ENCODE data around the gene COMMD4. TPM values are rescaled to one million over a fixed set of nuclear protein-coding genes. Genes with fewer than 3 reads are reported as not detected.

The COMMD4 gene
- total and polyA plus RNA-seq, 3 experiments from 2014 or later, result 47.8 to 110 (median 102) TPM

GRCh38 chr15:75367006-75367405, 31.1 kb downstream of the COMMD4 start:
- no peak for DNase-seq
- Mint-ChIP-seq H3K27ac (peak overlapping the region; percentile 93 to 99 (median 96)), H3K36me3 (peaks cover 4 to 64% (median 4%) of the 10 kb centered on the region in 3 donors), H3K27me3 (no peaks in the 10 kb centered on the region), H3K4me3 (peak overlapping the region; percentile 83 to 97 (median 91)), H3K4me1 (peaks cover 24 to 28% (median 25%) of the 10 kb centered on the region in 3 donors), H3K9me3 (no peaks in the 10 kb centered on the region)
- Histone ChIP-seq H3K27me3 (ENCODE audit: insufficient read depth, low read length, poor library complexity, severe bottlenecking) (no peaks in the 10 kb centered on the region), H3K4me1 (ENCODE audit: insufficient read depth, low read length) (peaks cover 16% of the 10 kb centered on the region), H3K9me3 (ENCODE audit: low read length) (no peaks in the 10 kb centered on the region), H3K4me3 (ENCODE audit: low read length) (no peak overlapping the region), H3K36me3 (ENCODE audit: insufficient read depth, low read length) (peaks cover 44% of the 10 kb centered on the region), H3K27ac (ENCODE audit: low read depth, low read length) (peak overlapping the region; percentile 97)
- POLR2A ChIA-PET, result interaction anchor here (2.2 to 4.5 kb wide), 4 partner anchors 13 to 273 kb away, joined by 9 to 106 read pairs (median 46); partner anchors contain the start of genes IMP3, NEIL1 and SIN3A
- CTCF ChIA-PET, result interaction anchor here (0.9 to 4.5 kb wide), 17 partner anchors 9 to 317 kb away, joined by 3 to 52 read pairs (median 7); partner anchors contain the start of genes IMP3, NEIL1, SIN3A and SNX33

GRCh38 chr15:75367406-75367912, 31.6 kb downstream of the COMMD4 start:
- peak overlapping the region; percentile 88 for H3K4me3 ChIP-seq (ENCODE audit: low read length)
- Mint-ChIP-seq H3K9me3 (no peaks in the 10 kb centered on the region), H3K4me1 (peaks cover 24 to 28% (median 25%) of the 10 kb centered on the region in 3 donors), H3K36me3 (peaks cover 4 to 65% (median 4%) of the 10 kb centered on the region in 3 donors), H3K4me3 (peak overlapping the region; percentile 88 to 97 (median 92)), H3K27me3 (no peaks in the 10 kb centered on the region), H3K27ac (peak overlapping the region; percentile 93 to 99 (median 96))
- CTCF ChIA-PET, result interaction anchor here (0.8 to 4.5 kb wide), 29 partner anchors 9 to 434 kb away, joined by 3 to 52 read pairs (median 6); partner anchors contain the start of genes COMMD4, IMP3, NEIL1 and SIN3A
- no peaks in the 10 kb centered on the region for H3K9me3 ChIP-seq (ENCODE audit: low read length)
- POLR2A ChIA-PET, result interaction anchor here (0.8 to 4.5 kb wide), 8 partner anchors 13 to 476 kb away, joined by 3 to 106 read pairs (median 15); partner anchors contain the start of genes IMP3, NEIL1, PTPN9 and SIN3A
- peak overlapping the region; percentile 97 for H3K27ac ChIP-seq (ENCODE audit: low read depth, low read length)
- H3K27me3 ChIP-seq (ENCODE audit: insufficient read depth, low read length, poor library complexity, severe bottlenecking), result no peaks in the 10 kb centered on the region
- DNase-seq, result no peak
- peaks cover 46% of the 10 kb centered on the region for H3K36me3 ChIP-seq (ENCODE audit: insufficient read depth, low read length)
- peaks cover 16% of the 10 kb centered on the region for H3K4me1 ChIP-seq (ENCODE audit: insufficient read depth, low read length)

- Mint-ChIP-seq H3K36me3 (peaks cover 4 to 64% (median 6%) of the 10 kb centered on the region in 3 donors), H3K27ac (peak within 1 kb of the TSS; percentile 94 to 99 (median 96)), H3K27me3 (no peaks in the 10 kb centered on the region), H3K9me3 (no peaks in the 10 kb centered on the region), H3K4me1 (peaks cover 24 to 28% (median 25%) of the 10 kb centered on the region in 3 donors), H3K4me3 (peak within 1 kb of the TSS; percentile 88 to 97 (median 92))
- H3K4me1 ChIP-seq (ENCODE audit: insufficient read depth, low read length), result peaks cover 16% of the 10 kb centered on the region
- ChIA-PET CTCF (interaction anchor here (0.8 to 4.5 kb wide), 32 partner anchors 8 to 433 kb away, joined by 3 to 52 read pairs (median 5); partner anchors contain the start of genes COMMD4, IMP3, NEIL1 and SIN3A), POLR2A (interaction anchor here (0.6 to 4.5 kb wide), 11 partner anchors 10 to 475 kb away, joined by 3 to 106 read pairs (median 9); partner anchors contain the start of genes IMP3, NEIL1, PTPN9 and SIN3A)
- no peaks in the 10 kb centered on the region for H3K27me3 ChIP-seq (ENCODE audit: insufficient read depth, low read length, poor library complexity, severe bottlenecking)
- peak within 1 kb of the TSS; percentile 88 for H3K4me3 ChIP-seq (ENCODE audit: low read length)
- no peaks in the 10 kb centered on the region for H3K9me3 ChIP-seq (ENCODE audit: low read length)
- peak within 1 kb of the TSS; percentile 97 for H3K27ac ChIP-seq (ENCODE audit: low read depth, low read length)
- H3K36me3 ChIP-seq (ENCODE audit: insufficient read depth, low read length), result peaks cover 51% of the 10 kb centered on the region
- peak; percentile 85 to 94 (median 87) for DNase-seq
Observed at GRCh38 chr15:75367913-75368688, 32.2 kb downstream of the COMMD4 start, which contains the start of gene MAN2C1. Gene MAN2C1, minus strand, starts transcription at chr15:75368607. Its CDS starts 24 bp downstream, at chr15:75368583.

- Mint-ChIP-seq H3K36me3 (peaks cover 4 to 65% (median 6%) of the 10 kb centered on the region in 3 donors), H3K9me3 (no peaks in the 10 kb centered on the region), H3K27me3 (no peaks in the 10 kb centered on the region), H3K4me3 (peak overlapping the region; percentile 88 to 97 (median 92)), H3K4me1 (peaks cover 25 to 28% (median 25%) of the 10 kb centered on the region in 3 donors), H3K27ac (peak overlapping the region; percentile 94 to 99 (median 96))
- peak overlapping the region; percentile 97 for H3K27ac ChIP-seq (ENCODE audit: low read depth, low read length)
- peak overlapping the region; percentile 88 for H3K4me3 ChIP-seq (ENCODE audit: low read length)
- H3K9me3 ChIP-seq (ENCODE audit: low read length), result no peaks in the 10 kb centered on the region
- POLR2A ChIA-PET, result interaction anchor here (0.6 to 4.5 kb wide), 10 partner anchors 10 to 279 kb away, joined by 3 to 106 read pairs (median 11); partner anchors contain the start of genes IMP3, NEIL1, PTPN9 and SIN3A
- H3K27me3 ChIP-seq (ENCODE audit: insufficient read depth, low read length, poor library complexity, severe bottlenecking), result no peaks in the 10 kb centered on the region
- no peak for DNase-seq
- H3K36me3 ChIP-seq (ENCODE audit: insufficient read depth, low read length), result peaks cover 54% of the 10 kb centered on the region
- CTCF ChIA-PET, result interaction anchor here (0.9 to 4.5 kb wide), 21 partner anchors 11 to 433 kb away, joined by 3 to 52 read pairs (median 6); partner anchors contain the start of genes IMP3, NEIL1, SIN3A and SNUPN
- H3K4me1 ChIP-seq (ENCODE audit: insufficient read depth, low read length), result peaks cover 16% of the 10 kb centered on the region
Observed at GRCh38 chr15:75368689-75369239, 32.9 kb downstream of the COMMD4 start.

GRCh38 chr15:75369897-75370581, 34.2 kb downstream of the COMMD4 start:
- H3K36me3 ChIP-seq (ENCODE audit: insufficient read depth, low read length), result peaks cover 53% of the 10 kb centered on the region
- ChIA-PET CTCF (interaction anchor here (3.4 to 4.5 kb wide), 2 partner anchors 84 to 271 kb away, joined by 39 to 52 read pairs; partner anchors contain the start of genes IMP3 and SIN3A), POLR2A (interaction anchor here (1.4 to 4.5 kb wide), 4 partner anchors 21 to 270 kb away, joined by 3 to 106 read pairs (median 46); partner anchors contain the start of genes IMP3, NEIL1 and SIN3A)
- peaks cover 16% of the 10 kb centered on the region for H3K4me1 ChIP-seq (ENCODE audit: insufficient read depth, low read length)
- no peak overlapping the region for H3K4me3 ChIP-seq (ENCODE audit: low read length)
- H3K27me3 ChIP-seq (ENCODE audit: insufficient read depth, low read length, poor library complexity, severe bottlenecking), result no peaks in the 10 kb centered on the region
- Mint-ChIP-seq H3K27me3 (no peaks in the 10 kb centered on the region), H3K9me3 (no peaks in the 10 kb centered on the region), H3K27ac (peak overlapping the region in 7 of 8 donors; percentile 94 to 99 (median 95)), H3K4me3 (peak overlapping the region in 6 of 7 donors; percentile 88 to 97 (median 92)), H3K36me3 (peaks cover under 1 to 67% (median 10%) of the 10 kb centered on the region in 3 donors), H3K4me1 (peaks cover 23 to 35% (median 25%) of the 10 kb centered on the region in 3 donors)
- no peaks in the 10 kb centered on the region for H3K9me3 ChIP-seq (ENCODE audit: low read length)
- no peak for DNase-seq
- no peak overlapping the region for H3K27ac ChIP-seq (ENCODE audit: low read depth, low read length)

GRCh38 chr15:75371486-75371885, 35.6 kb downstream of the COMMD4 start:
- POLR2A ChIA-PET, result no interaction called here
- peak overlapping the region in 4 of 8 donors; percentile 14 to 79 (median 57) for H3K27ac Mint-ChIP-seq
- no peak for DNase-seq
- peaks cover 16% of the 10 kb centered on the region for H3K4me1 ChIP-seq (ENCODE audit: insufficient read depth, low read length)
- no peaks in the 10 kb centered on the region for H3K27me3 Mint-ChIP-seq
- no peaks in the 10 kb centered on the region for H3K9me3 Mint-ChIP-seq
- peaks cover 52% of the 10 kb centered on the region for H3K36me3 ChIP-seq (ENCODE audit: insufficient read depth, low read length)
- CTCF ChIA-PET, result no interaction called here
- peak overlapping the region in 1 of 7 donors; percentile 51 for H3K4me3 Mint-ChIP-seq
- H3K27me3 ChIP-seq (ENCODE audit: insufficient read depth, low read length, poor library complexity, severe bottlenecking), result no peaks in the 10 kb centered on the region
- no peak overlapping the region for H3K4me3 ChIP-seq (ENCODE audit: low read length)
- H3K4me1 Mint-ChIP-seq, result peaks cover 23 to 36% (median 25%) of the 10 kb centered on the region in 3 donors
- peaks cover 0 to 73% (median 11%) of the 10 kb centered on the region in 3 donors for H3K36me3 Mint-ChIP-seq
- H3K9me3 ChIP-seq (ENCODE audit: low read length), result no peaks in the 10 kb centered on the region
- H3K27ac ChIP-seq (ENCODE audit: low read depth, low read length), result no peak overlapping the region
